SK-N-MC (cell line): Measurements from ENCODE around the gene SLC7A7.

Source experiments
- EZH2 ChIP-seq: fragments of 200-600 bp; sonication (generic); IDR thresholded peaks from one replicate; pipeline ENCODE4 v1.6.1; 2017; ENCODE audit warnings: antibody characterized with exemption
- POLR2AphosphoS5 ChIP-seq: IDR thresholded peaks from 2 replicates; pipeline ENCODE4 v1.6.1; 2012; ENCODE audit warnings: mild to moderate bottlenecking, low read depth, low read length, borderline replicate concordance

DNA sequence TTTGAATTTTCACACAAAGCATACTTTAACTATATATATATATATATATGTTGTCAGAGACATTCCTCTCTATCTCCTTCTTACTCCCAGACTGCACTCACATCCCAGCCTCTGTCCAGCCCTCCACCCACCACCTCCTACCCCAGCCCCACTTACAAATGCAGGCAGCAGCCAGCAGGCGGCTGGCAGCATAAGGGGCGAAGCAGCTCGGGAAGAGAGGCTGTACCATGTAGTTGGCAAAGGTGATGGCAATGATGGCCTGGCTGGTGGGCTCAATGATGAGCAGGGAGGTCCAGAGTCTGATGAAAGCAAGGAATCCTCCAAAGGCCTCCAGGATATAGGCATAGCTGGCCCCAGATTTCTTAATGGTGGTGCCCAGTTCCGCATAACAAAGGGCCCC lies 2.5 kb downstream of the SLC7A7 start:
- no peak for TF ChIP-seq EZH2
- no peak for TF ChIP-seq POLR2AphosphoS5
